Body of pancreas (tissue), 4 donors: ENCODE data around the gene CDH12.

ENCODE experiments used
- CTCF ChIP-seq, 7 experiments: fragments of 450-650 bp in 4 of 7; fragments of 200-600 bp in 3 of 7; sonication (generic) in 3 of 7; IDR thresholded peaks; one replicate each; pipeline ENCODE4 v1.5.1; 2016 to 2019; ENCODE audit warnings: antibody characterized with exemption in 7 of 7
- POLR2A ChIP-seq, 3 donors: fragments of 450-650 bp; IDR thresholded peaks; one replicate each; pipeline ENCODE4 v1.6.1; 2016; ENCODE audit warnings: antibody characterized with exemption in 3 of 3, mild to moderate bottlenecking in 2 of 3

- TF ChIP-seq CTCF (IDR thresholded peaks at IDR 0.05) (no peak), POLR2A (IDR thresholded peaks at IDR 0.05) (no peak)
Measured at GRCh38 chr5:22070186-22070728, 782.9 kb downstream of the CDH12 start.
